Measurements from ENCODE around the gene NUP210. TPM values are rescaled to one million over a fixed set of nuclear protein-coding genes. Genes with fewer than 3 reads are reported as not detected.
"Not testable (repeated sequence)": the region's sequence is repeated elsewhere in the genome, so short reads cannot be mapped to it uniquely, and the experiment has no call there.

NUP210 gene
- total RNA-seq, 1 donor from 2014 or later, result 3.0 TPM

DNA sequence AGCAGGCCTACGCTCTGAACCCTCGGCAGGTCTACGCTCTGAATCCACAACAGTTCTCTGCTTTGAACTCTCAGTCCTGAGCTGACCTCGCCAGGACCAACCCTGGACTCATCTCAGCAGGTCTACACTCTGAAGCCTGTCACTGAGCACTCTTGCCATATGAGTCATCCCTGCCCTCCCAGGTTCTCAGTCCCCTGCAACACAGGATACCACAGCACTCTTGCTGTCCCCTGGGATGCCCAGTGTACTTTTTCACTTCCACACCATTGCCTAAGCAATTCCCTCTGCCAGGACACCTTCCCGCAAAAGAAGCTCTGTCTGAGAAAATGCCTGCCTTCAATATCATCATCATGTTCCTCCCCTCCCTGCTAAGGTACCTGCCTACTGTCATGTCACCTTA, 42.0 kb downstream of the NUP210 start:
- H3K4me3 Mint-ChIP-seq (ENCODE audit: unreplicated experiment), result peak overlapping the region; percentile 37
- TF ChIP-seq, protein P1, sequence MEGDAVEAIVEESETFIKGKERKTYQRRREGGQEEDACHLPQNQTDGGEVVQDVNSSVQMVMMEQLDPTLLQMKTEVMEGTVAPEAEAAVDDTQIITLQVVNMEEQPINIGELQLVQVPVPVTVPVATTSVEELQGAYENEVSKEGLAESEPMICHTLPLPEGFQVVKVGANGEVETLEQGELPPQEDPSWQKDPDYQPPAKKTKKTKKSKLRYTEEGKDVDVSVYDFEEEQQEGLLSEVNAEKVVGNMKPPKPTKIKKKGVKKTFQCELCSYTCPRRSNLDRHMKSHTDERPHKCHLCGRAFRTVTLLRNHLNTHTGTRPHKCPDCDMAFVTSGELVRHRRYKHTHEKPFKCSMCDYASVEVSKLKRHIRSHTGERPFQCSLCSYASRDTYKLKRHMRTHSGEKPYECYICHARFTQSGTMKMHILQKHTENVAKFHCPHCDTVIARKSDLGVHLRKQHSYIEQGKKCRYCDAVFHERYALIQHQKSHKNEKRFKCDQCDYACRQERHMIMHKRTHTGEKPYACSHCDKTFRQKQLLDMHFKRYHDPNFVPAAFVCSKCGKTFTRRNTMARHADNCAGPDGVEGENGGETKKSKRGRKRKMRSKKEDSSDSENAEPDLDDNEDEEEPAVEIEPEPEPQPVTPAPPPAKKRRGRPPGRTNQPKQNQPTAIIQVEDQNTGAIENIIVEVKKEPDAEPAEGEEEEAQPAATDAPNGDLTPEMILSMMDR (IDR thresholded peaks at IDR 0.05; ENCODE audit: unreplicated experiment), result no peak
- no peaks in the 10 kb centered on the region for H3K4me1 Mint-ChIP-seq (ENCODE audit: unreplicated experiment)
- DNase-seq (ENCODE audit: low spot score), result no peak
- H3K9me3 Mint-ChIP-seq (ENCODE audit: unreplicated experiment), result no peaks in the 10 kb centered on the region
- H3K27ac Mint-ChIP-seq (ENCODE audit: unreplicated experiment), result peak overlapping the region; percentile 27
- H3K36me3 Mint-ChIP-seq (ENCODE audit: low read depth, unreplicated experiment), result peaks cover 6% of the 10 kb centered on the region
- H3K27me3 Mint-ChIP-seq (ENCODE audit: unreplicated experiment), result peaks cover 5% of the 10 kb centered on the region

DNA sequence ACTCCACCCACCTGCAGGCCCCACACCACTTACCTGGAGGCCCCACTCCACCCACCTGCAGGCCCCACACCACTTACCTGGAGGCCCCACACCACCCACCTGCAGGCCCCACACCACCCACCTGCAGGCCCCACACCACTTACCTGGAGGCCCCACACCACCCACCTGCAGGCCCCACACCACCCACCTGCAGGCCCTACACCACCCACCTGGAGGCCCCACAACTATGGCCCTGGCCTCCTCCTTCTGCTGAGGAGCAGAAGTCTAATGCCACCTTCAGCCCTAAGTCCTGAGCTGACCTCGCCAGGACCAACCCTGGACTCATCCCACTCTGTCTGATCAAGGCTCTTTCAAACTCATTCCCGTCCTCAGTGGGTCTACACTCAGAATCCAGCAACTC, 42.4 kb downstream of the NUP210 start:
- not testable (repeated sequence) for H3K36me3 Mint-ChIP-seq (ENCODE audit: low read depth, unreplicated experiment); H3K4me1 Mint-ChIP-seq (ENCODE audit: unreplicated experiment); H3K9me3 Mint-ChIP-seq (ENCODE audit: unreplicated experiment); H3K27me3 Mint-ChIP-seq (ENCODE audit: unreplicated experiment); DNase-seq (ENCODE audit: low spot score)
- Mint-ChIP-seq H3K4me3 (ENCODE audit: unreplicated experiment) (peak overlapping the region; percentile 37), H3K27ac (ENCODE audit: unreplicated experiment) (peak overlapping the region; percentile 27)

DNA sequence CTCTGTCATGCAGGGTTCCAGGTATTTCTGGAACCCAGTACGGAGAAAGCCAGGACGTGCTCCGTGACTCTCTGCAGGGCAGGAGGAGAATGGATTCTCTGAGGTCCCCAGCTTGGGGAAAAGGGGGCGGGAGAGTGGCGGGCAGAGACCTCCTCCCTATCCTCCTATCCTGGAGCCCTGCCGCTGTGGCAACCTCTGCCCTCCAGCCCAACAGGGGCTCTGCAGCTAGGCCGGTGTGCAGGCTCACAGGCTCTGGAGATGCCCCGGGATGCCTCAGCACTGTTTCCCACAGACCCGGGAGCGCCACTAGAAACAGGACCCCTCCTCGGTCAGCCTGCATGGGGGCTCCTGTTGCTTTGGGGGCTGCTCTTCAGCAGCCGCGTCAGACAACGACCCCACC, 43.1 kb downstream of the NUP210 start:
- H3K36me3 Mint-ChIP-seq (ENCODE audit: low read depth, unreplicated experiment), result peaks cover 6% of the 10 kb centered on the region
- H3K4me3 Mint-ChIP-seq (ENCODE audit: unreplicated experiment), result no peak overlapping the region
- peaks cover 7% of the 10 kb centered on the region for H3K27me3 Mint-ChIP-seq (ENCODE audit: unreplicated experiment)
- TF ChIP-seq, protein P1 (IDR thresholded peaks at IDR 0.05; ENCODE audit: unreplicated experiment), result no peak
- no peaks in the 10 kb centered on the region for H3K4me1 Mint-ChIP-seq (ENCODE audit: unreplicated experiment)
- H3K27ac Mint-ChIP-seq (ENCODE audit: unreplicated experiment), result no peak overlapping the region
- no peak for DNase-seq (ENCODE audit: low spot score)
- H3K9me3 Mint-ChIP-seq (ENCODE audit: unreplicated experiment), result no peaks in the 10 kb centered on the region

DNA sequence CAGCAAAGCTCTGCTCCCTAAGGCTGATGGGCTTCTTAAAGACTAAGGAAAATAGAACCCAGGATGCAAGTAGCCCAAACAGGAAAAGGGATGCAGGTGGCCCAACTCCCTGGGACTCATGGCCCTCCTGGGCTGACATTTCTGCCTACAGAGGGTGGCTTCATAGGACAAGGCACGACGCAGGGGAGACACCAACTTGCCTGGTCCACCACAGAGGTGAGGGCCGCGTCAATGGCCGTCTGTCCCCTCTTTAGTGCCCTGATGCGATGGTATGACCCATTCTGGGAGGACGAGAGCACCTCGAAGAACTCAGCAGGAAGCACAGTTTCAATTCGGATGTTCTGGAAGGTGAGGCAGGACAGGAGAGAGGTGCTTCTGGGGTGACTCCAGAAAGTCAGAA, 44.0 kb downstream of the NUP210 start:
- Mint-ChIP-seq H3K27me3 (ENCODE audit: unreplicated experiment) (peaks cover 7% of the 10 kb centered on the region), H3K4me1 (ENCODE audit: unreplicated experiment) (no peaks in the 10 kb centered on the region), H3K27ac (ENCODE audit: unreplicated experiment) (no peak overlapping the region), H3K9me3 (ENCODE audit: unreplicated experiment) (no peaks in the 10 kb centered on the region), H3K36me3 (ENCODE audit: low read depth, unreplicated experiment) (peaks cover 6% of the 10 kb centered on the region), H3K4me3 (ENCODE audit: unreplicated experiment) (no peak overlapping the region)
- DNase-seq (ENCODE audit: low spot score), result no peak
- TF ChIP-seq, protein P1 (IDR thresholded peaks at IDR 0.05; ENCODE audit: unreplicated experiment), result no peak

DNA sequence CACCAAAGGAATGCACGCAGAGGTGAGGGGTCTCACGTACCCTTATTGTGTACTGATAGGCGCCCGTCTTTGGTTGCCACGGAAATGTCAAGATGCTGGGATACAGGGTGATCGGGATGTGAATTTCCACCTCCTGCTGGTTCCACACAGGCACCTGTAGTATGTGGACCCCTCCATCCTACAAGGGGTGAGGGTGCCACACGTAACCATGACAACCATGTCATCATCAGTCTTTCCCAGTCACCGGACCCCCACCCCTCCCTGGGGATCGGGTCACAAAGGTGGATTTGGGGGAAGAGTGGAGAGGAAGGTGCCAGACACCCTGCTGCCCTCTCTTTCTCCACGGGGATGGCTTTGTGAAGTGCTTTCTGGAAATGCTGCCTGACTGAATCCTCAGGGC, 44.7 kb downstream of the NUP210 start:
- Mint-ChIP-seq H3K4me1 (ENCODE audit: unreplicated experiment) (no peaks in the 10 kb centered on the region), H3K9me3 (ENCODE audit: unreplicated experiment) (no peaks in the 10 kb centered on the region), H3K27me3 (ENCODE audit: unreplicated experiment) (peaks cover 7% of the 10 kb centered on the region), H3K27ac (ENCODE audit: unreplicated experiment) (no peak overlapping the region), H3K4me3 (ENCODE audit: unreplicated experiment) (no peak overlapping the region), H3K36me3 (ENCODE audit: low read depth, unreplicated experiment) (peaks cover 6% of the 10 kb centered on the region)
- TF ChIP-seq, protein P1 (IDR thresholded peaks at IDR 0.05; ENCODE audit: unreplicated experiment), result no peak
- DNase-seq (ENCODE audit: low spot score), result no peak
